GM19238 (cell line): Measurements from ENCODE around the gene SOCS3.
"Not testable (repeated sequence)": the region's sequence is repeated elsewhere in the genome, so short reads cannot be mapped to it uniquely, and the experiment has no call there.

Source experiments
- DNase-seq: peaks from one replicate; pipeline ENCODE4 v3.0.0; 2011; ENCODE audit warnings: low spot score; ENCODE audit not compliant: insufficient read length

The SOCS3 gene

DNA sequence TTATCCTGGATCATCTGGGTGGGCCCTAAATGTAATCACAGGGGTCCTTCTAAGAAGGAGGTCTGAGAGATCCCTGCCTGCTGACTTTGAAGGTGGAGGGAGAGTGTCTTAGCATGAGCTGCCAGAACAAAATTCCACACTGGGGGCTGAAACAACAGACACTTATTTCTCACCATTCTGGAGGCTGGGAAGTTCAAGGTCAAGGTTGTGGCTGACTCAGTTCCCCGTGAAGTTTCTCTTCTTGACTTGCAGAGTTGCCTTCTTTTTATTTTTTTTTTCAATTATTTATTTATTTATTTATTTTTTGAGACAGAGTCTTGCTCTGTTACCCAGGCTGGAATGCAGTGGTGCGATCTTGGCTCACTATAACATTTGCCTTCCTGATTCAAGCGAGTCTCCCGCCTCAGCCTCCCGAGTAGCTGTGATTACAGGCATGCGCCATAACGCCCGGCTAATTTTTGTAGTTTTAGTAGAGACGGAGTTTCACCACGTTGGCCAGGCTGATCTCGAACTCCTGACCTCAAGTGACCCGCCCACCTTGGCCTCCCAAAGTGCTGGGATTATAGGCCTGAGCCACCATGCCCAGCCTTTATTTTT is 50.1 kb downstream of the SOCS3 start:
- not testable (repeated sequence) for DNase-seq

GRCh38 chr17:78307887-78308638 is 51.8 kb downstream of the SOCS3 start:
- no peak for DNase-seq

- no peak for DNase-seq
These were observed 53.0 kb downstream of the SOCS3 start for GRCh38 chr17:78306913-78307312.
